Prostate gland (tissue), 2 donors: ENCODE measurements around the gene PTPRA. TPM values are rescaled to one million over a fixed set of nuclear protein-coding genes. Genes with fewer than 3 reads are reported as not detected.
"Not testable (repeated sequence)": the region's sequence is repeated elsewhere in the genome, so short reads cannot be mapped to it uniquely, and the experiment has no call there.

ENCODE experiments used
- DNase-seq: peaks from one replicate; pipeline ENCODE4 v3.0.0-alpha.2; 2019; ENCODE audit warnings: low spot score
- H3K27ac ChIP-seq, 2 donors: fragments of 200-600 bp; sonication (generic); 2 replicates each; pipeline ENCODE4 v1.5.1; 2017 to 2019
- H3K27me3 ChIP-seq: fragments of 200-600 bp; sonication (generic); replicated peaks from 2 replicates; pipeline ENCODE4 v1.5.1; 2019; ENCODE audit not compliant: insufficient read depth
- H3K36me3 ChIP-seq, 2 donors: fragments of 200-600 bp; sonication (generic); 1 replicate in 1 of 2; 2 replicates in 1 of 2; pipeline versions ENCODE4 v1.5.1 to v1.8.1; 2017 to 2019
- H3K4me1 ChIP-seq: fragments of 200-600 bp; sonication (generic); replicated peaks from 2 replicates; pipeline ENCODE4 v1.5.1; 2019
- H3K4me3 ChIP-seq, 2 donors: fragments of 200-600 bp; sonication (generic); 2 replicates each; pipeline ENCODE4 v1.5.1; 2017 to 2019
- H3K9me3 ChIP-seq: fragments of 200-600 bp; sonication (generic); 2 replicates; pipeline ENCODE4 v1.5.1; 2017
- POLR2A ChIP-seq: fragments of 450-650 bp; IDR thresholded peaks from one replicate; pipeline ENCODE4 v1.6.1; 2016; ENCODE audit warnings: antibody characterized with exemption, mild to moderate bottlenecking
- POLR2AphosphoS5 ChIP-seq: sonication (generic); formaldehyde crosslinking; IDR thresholded peaks from one replicate; pipeline ENCODE4 v1.6.1; 2017; ENCODE audit warnings: antibody characterized with exemption
- WGBS: methylation state at CpG from one replicate; pipeline ENCODE4 v1.1.5; 2018; 5-methylcytosine and 5-hydroxymethylcytosine counted together
- intact Hi-C: fragments of 100-400 bp; cut with DNase I; formaldehyde crosslinking; loops from one replicate; pipeline ENCODE4 v1.14.2; 2022
- total RNA-seq, 2 donors: library from RNA; depleted of rRNA; stranded (reverse); fragments of >200 nt; gene quantifications; one replicate each; pipeline ENCODE4 v1.1.0, GENCODE V29; 2016
- TF ChIP-seq, protein P1 (sequence below), 4 experiments: fragments of 200-600 bp in 2 of 4; fragments of 450-650 bp in 2 of 4; sonication (generic) in 2 of 4; IDR thresholded peaks; 1 replicate in 3 of 4; 2 replicates in 1 of 4; pipeline ENCODE4 v1.5.1; 2016 to 2019; ENCODE audit warnings: antibody characterized with exemption in 4 of 4, mild to moderate bottlenecking in 2 of 4, moderate library complexity in 2 of 4

Gene PTPRA
- total RNA-seq, 2 donors from 2014 or later: 57.7 to 83.6 TPM

DNA sequence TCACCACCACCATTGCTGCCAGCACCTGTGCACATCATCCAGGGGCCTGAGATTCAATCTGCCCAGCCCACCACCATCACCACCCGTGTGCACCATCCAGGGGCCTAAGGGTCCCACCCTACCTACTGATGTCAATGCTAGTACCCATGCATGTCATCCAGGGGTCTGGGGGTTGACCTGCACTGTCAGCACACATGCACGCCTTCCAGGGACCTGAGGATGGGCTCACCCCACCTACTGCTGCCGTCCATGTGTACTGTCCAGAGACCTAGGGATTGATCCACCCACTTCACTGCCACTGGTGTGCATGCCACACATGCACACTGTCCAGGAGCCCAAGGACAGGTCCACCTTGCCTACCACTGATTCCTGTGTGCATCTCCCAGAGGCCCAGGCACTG lies 186.2 kb downstream of the PTPRA start:
- H3K27ac ChIP-seq: no peak overlapping the region
- no peaks in the 10 kb centered on the region for H3K27me3 ChIP-seq
- DNase-seq: no peak
- no peaks in the 10 kb centered on the region for H3K4me1 ChIP-seq
- H3K4me3 ChIP-seq: no peak overlapping the region
- WGBS: 88% methylated on average over 3 of the region's 3 CpGs
- H3K9me3 ChIP-seq: no peaks in the 10 kb centered on the region
- TF ChIP-seq POLR2AphosphoS5: no peak
- TF ChIP-seq, protein P1, sequence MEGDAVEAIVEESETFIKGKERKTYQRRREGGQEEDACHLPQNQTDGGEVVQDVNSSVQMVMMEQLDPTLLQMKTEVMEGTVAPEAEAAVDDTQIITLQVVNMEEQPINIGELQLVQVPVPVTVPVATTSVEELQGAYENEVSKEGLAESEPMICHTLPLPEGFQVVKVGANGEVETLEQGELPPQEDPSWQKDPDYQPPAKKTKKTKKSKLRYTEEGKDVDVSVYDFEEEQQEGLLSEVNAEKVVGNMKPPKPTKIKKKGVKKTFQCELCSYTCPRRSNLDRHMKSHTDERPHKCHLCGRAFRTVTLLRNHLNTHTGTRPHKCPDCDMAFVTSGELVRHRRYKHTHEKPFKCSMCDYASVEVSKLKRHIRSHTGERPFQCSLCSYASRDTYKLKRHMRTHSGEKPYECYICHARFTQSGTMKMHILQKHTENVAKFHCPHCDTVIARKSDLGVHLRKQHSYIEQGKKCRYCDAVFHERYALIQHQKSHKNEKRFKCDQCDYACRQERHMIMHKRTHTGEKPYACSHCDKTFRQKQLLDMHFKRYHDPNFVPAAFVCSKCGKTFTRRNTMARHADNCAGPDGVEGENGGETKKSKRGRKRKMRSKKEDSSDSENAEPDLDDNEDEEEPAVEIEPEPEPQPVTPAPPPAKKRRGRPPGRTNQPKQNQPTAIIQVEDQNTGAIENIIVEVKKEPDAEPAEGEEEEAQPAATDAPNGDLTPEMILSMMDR (IDR thresholded peaks at IDR 0.05): no peak
- TF ChIP-seq POLR2A: no peak
- no peaks in the 10 kb centered on the region for H3K36me3 ChIP-seq
- intact Hi-C loops: loop anchor here (5.0 to 10.0 kb wide), 2 partner anchors 53 to 255 kb away; no protein-coding TSS in a partner anchor

DNA sequence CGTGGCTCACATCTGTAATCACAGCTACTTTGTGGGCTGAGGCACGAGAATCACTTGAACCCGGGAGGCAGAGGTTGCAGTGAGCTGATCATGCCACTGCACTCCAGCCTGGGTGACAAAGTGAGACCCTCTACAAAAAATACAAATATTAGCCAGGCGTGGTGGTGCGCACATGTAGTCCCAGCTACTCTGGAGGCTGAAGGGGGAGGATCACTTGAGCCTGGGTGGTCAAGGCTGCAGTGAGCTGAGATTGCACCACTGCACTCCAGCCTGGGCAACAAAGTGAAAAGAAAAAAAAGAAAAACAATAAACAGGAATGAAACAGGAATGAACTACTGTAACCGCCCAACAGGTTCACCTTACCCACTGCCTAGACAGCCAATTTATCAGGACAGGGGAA lies 190.8 kb downstream of the PTPRA start:
- 80% methylated on average over 6 of the region's 6 CpGs for WGBS
- H3K27me3 ChIP-seq, intact Hi-C loops, H3K9me3 ChIP-seq, H3K4me3 ChIP-seq, H3K4me1 ChIP-seq, DNase-seq, H3K27ac ChIP-seq, H3K36me3 ChIP-seq: not testable (repeated sequence)

DNA sequence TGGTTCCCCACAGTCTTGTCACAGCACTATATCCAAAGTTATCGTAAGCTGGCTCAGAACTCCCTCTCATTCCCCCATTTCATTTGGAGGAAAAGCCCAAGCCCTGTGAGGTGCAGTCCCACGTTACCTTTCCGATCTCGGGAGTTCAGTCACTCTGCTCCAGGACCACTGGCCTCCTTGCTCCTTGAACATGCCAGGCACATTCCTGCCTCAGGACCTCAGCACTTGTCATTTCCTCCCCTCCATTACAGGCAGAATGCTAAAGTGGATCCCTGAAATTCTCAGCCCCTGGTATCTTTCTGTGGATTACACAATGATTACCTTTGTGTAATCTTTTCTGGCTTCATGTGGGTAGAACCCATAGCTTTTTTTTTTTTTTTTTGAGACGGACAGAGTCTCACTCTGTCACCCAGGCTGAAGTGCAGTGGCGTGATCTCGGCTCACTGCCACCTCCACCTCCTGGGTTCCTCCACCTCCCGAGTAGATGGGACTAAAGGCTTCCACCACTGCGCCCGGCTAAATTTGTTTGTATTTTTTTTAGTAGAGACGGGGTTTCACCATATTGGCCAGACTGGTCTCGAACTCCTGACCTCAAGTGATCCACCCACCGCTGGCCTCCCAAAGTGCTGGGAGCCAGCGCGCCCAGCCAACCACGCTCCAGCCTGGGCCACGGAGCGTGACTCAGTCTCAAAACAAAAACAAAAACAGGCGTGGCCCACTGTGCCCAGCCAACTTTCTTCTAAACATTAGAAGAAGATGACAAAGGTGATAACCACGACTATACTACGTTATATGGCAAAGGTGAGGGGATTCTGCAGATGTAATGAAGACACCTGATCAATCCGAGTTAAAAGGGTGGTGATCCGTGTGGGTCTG lies 194.1 kb downstream of the PTPRA start:
- DNase-seq: no peak
- H3K36me3 ChIP-seq: no peaks in the 10 kb centered on the region
- 80% methylated on average over 23 of the region's 23 CpGs for WGBS
- no peaks in the 10 kb centered on the region for H3K9me3 ChIP-seq
- intact Hi-C loops: no loop called here
- no peaks in the 10 kb centered on the region for H3K4me1 ChIP-seq
- TF ChIP-seq POLR2A (no peak), POLR2AphosphoS5 (no peak)
- TF ChIP-seq, protein P1 (IDR thresholded peaks at IDR 0.05): no peak
- no peak overlapping the region for H3K27ac ChIP-seq
- H3K27me3 ChIP-seq: no peaks in the 10 kb centered on the region
- H3K4me3 ChIP-seq: no peak overlapping the region

DNA sequence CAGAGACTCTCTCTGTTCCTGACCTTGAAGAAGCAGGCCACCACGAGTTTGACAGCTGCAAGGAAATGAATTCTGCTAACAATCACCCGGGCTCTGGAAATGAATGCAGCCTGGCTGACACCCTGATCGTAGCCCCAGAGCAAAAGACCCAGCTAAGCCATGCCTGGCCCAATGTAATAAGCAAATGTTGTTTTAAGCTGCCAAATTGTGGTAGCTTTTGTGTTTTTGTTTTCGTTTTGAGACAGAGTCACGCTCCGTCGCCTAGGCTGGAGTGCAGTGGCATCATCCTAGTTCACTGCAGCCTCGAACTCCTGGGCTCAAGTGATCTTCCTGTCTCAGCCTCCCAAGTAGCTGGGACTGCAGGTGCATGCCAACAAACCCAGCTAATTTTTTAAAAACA lies 194.8 kb downstream of the PTPRA start:
- Histone ChIP-seq H3K27ac (no peak overlapping the region), H3K27me3 (no peaks in the 10 kb centered on the region), H3K4me3 (no peak overlapping the region), H3K36me3 (no peaks in the 10 kb centered on the region), H3K4me1 (no peaks in the 10 kb centered on the region), H3K9me3 (no peaks in the 10 kb centered on the region)
- DNase-seq: no peak
- intact Hi-C loops: no loop called here
- WGBS: 78% methylated on average over 8 of the region's 8 CpGs
- TF ChIP-seq POLR2AphosphoS5 (no peak), POLR2A (no peak)

DNA sequence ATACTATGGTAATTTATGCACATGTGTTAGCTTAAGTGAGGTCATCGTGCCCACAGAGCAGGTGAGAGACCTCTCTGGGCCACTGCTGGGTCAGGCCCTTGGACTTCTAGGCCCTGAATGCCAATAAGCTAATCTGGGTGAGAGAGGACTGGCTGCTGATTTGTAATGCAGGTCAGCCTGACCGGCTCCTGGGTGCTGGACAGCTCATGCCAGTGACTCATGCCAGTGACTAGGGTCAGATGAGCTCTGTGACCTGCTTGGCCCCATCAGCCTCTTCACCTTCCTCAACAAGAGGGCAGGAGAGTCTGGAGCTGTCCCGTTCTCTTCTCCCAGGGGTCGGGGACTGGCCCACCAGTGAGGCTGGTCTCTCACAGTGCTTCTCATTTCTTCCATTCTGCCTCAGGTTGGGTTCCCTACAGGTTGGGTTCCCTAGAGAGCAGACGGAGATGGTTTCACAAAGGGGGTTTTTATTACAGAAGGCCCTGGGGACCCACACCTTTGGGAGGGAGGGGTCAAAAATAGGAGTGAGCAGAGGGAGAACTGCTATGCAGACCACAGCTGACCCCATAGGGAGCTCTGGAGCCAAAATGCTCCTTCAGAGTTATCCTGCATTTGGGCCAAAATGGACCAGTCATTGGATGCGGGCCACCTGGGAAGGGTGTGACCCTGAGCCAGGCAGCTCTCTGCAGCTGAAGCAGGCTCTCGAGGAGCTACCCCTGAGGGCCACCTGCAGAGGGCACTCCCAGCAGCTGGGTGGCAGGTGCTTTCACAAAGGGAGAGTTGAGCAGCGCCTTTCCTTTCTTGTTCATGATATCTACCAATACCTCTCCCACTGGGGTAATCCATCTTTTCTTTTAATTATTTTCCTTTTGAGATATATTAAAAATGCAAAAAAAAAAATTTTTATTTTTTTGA lies 196.0 kb downstream of the PTPRA start:
- H3K36me3 ChIP-seq: no peaks in the 10 kb centered on the region
- intact Hi-C loops: no loop called here
- H3K27ac ChIP-seq: no peak overlapping the region
- no peak for DNase-seq
- TF ChIP-seq, protein P1 (IDR thresholded peaks at IDR 0.05): no peak
- no peak for TF ChIP-seq POLR2A
- TF ChIP-seq POLR2AphosphoS5: no peak
- WGBS: 87% methylated on average over 8 of the region's 8 CpGs
- no peaks in the 10 kb centered on the region for H3K4me1 ChIP-seq
- H3K9me3 ChIP-seq: no peaks in the 10 kb centered on the region
- H3K27me3 ChIP-seq: no peaks in the 10 kb centered on the region
- H3K4me3 ChIP-seq: no peak overlapping the region
